A204.1 (cell line): ENCODE measurements around the gene FABP3.
"Not testable (repeated sequence)": the region's sequence is repeated elsewhere in the genome, so short reads cannot be mapped to it uniquely, and the experiment has no call there.

Experiments used
- FAIRE-seq: peaks from 2 replicates; lab custom pipeline; 2012; peaks lifted over from hg19 to GRCh38; lab: Jason Lieb, UNC

Gene FABP3

GRCh38 chr1:31398246-31398645 is 25.4 kb upstream of the FABP3 start:
- FAIRE-seq, result no peak

DNA sequence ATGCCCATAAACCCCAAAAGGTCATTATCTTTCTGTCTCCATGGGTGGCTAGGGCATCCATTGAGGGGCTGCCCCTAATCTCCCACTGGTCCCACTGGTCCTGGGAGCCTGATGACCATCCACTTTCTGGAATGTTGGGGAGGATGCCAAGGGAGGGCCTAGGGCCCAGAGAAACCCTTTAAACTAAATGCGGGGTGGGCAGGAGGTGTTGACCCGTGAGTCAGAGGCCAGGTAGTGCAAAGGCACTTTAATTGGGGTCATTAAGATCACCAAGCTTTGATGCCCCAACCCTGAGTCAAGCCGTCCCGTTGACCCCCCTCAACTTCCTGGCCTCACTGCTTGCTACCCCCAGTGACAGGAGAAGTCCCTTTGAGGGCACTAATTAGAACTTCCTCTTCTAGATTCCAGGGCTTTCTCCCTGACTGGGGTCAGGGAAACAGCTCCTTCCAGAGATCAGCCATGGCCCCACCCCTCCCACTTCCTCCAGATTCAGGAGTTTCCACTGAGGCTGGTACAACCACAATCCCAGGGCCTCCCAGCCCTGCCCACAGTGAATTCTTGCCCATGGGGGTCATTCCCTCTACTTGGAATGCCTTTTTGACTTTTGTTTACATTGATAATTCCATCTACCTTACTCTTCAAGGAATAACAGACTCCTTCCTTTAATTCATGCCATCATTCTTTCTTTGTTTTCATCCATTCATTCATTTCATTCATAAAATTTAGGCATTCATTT is 24.7 kb upstream of the FABP3 start:
- FAIRE-seq, result no peak

GRCh38 chr1:31396633-31397351 is 23.9 kb upstream of the FABP3 start:
- FAIRE-seq, result no peak

DNA sequence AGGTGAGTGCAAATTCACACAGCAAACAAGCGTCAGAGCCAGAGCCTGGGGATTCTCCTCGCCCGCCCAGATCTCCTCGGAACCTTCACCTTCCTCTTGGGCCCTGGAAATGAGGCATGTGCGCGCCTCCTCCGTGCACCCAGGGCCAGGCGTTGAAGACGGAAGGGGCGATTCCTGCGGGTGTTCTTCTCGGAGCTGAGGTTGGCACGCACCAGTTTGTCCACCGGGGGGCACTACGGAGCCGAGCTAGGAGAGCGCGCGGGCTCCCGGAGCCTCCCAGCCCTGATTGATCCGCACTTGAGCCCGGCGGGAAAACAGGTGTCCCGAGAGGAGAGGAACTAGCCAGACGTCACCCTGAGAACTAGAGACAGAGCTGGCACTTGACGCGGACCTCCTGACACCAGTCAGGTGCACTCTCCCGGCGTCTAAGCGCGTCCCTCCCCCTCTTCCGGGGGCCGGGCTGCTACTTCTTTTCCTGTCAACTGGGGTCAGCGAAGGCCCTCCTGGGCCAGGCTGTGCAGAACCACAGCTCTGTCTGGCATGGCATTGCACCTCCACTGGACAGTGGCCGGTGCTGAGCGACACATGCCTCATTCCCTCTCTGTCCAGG is 21.8 kb upstream of the FABP3 start:
- FAIRE-seq, result no peak

GRCh38 chr1:31393463-31393862 is 20.6 kb upstream of the FABP3 start:
- no peak for FAIRE-seq

GRCh38 chr1:31390071-31390470 is 17.2 kb upstream of the FABP3 start:
- no peak for FAIRE-seq

DNA sequence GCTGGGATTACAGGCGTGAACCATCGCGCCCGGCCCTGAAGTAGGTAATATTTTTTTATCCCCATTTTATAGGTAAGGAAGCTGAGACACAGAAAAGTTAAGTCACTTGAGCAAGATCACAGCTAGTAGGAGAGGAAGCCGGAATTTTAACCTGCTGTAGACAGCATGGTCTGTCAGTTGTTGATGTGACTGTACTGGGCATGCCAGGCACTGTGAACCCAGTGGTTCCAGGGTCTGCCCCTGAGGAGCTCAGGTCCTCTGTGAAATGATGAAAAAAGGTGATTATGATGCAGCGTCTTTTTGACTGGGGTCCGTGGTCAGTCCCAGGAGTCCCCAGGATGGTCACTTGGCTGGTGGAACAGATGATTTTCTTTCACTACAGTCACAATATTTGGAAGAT is 16.7 kb upstream of the FABP3 start:
- FAIRE-seq, result no peak

DNA sequence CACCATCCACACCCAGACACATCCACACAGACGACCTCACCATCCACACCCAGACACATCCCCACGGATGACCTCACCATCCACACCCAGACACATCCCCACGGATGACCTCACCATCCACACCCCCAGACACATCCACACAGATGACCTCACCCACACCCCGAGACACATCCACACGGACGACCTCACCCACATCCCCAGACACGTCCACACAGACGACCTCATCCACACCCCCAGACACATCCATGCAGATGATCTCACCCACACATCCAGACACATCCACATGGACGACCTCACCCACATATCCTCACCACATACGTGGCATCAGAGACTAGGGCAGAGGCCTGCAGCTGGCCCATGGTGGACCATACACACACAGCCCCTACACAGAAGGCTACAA is 14.7 kb upstream of the FABP3 start:
- no peak for FAIRE-seq

GRCh38 chr1:31386576-31387243 is 13.8 kb upstream of the FABP3 start:
- not testable (repeated sequence) for FAIRE-seq

- no peak for FAIRE-seq
Observed at GRCh38 chr1:31383967-31384366, 11.1 kb upstream of the FABP3 start.

DNA sequence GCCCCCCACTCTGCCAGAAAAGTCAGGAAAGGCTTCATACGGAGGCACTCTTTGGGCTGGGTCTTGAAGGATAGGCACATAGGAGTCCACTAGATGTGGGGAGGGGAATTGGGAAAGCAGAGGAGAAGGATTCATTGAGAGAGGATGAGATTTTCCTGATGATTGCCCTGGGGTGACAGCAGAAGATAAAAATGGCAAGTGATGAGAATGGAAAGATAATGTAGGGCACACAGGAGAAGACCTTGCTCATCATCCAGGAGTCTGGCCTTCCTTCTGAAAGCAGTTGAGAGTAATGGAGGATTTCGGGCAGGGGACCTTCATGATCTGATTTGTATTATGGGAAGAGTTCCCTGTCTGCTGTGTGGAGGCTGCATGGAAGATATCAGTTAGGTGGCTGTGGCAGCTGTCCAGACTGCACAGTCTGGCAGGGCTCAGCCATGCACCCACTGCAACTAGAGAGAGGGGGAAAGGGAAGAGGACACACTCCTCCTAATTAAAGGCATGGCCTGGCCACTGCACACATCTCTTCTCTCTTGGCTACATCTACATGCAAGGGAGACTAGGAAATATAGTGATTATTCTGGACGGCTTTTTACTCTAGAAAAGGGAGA is 9.6 kb upstream of the FABP3 start:
- FAIRE-seq, result no peak

- no peak for FAIRE-seq
Observed at GRCh38 chr1:31381394-31382294, 8.8 kb upstream of the FABP3 start.

DNA sequence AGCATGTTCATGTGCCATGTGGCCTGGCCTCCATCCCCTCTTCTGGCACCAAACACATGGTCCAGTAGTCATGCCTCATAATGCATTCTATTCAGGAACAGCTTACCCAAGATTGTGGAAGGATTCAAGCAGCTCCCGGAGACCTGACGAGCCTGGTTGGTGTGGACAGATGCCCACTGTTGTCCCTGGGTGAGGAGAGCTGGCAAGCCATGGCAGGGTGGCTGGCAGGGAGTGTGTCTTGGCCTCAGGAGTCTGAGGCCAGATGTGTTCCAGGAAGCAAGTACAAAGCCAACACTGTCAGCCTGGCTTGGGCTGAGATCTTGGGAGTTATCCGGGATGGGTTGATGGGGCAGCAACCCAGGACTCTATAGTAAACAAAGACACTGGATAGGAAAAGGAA is 7.3 kb upstream of the FABP3 start:
- FAIRE-seq, result no peak

- FAIRE-seq, result no peak
Observed at GRCh38 chr1:31378001-31378400, 5.1 kb upstream of the FABP3 start.

DNA sequence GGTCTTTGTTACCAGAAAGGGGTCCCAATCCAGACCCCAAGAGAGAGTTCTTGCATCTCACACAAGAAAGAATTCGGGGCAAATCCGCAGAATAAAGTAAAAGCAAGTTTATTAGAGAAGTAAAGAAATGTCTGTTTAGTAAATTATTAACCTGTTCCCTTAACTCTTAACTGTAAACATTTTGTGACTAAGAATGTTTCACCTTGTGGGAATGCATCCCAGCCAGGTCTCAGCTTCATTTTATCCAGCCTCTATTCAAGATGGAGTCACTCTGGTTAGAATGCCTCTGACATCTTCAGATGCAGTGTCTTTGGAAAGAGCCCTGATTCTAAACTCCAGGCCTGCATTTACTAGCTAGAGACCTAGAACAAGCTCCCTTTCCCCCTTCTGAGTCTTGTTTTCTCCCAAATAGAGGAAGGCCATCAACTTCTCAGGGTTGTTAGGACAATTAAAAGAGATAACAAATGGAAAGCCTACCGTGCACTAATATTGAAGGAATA is 4.5 kb upstream of the FABP3 start:
- FAIRE-seq, result no peak

GRCh38 chr1:31376375-31377134 is 3.7 kb upstream of the FABP3 start:
- no peak for FAIRE-seq

DNA sequence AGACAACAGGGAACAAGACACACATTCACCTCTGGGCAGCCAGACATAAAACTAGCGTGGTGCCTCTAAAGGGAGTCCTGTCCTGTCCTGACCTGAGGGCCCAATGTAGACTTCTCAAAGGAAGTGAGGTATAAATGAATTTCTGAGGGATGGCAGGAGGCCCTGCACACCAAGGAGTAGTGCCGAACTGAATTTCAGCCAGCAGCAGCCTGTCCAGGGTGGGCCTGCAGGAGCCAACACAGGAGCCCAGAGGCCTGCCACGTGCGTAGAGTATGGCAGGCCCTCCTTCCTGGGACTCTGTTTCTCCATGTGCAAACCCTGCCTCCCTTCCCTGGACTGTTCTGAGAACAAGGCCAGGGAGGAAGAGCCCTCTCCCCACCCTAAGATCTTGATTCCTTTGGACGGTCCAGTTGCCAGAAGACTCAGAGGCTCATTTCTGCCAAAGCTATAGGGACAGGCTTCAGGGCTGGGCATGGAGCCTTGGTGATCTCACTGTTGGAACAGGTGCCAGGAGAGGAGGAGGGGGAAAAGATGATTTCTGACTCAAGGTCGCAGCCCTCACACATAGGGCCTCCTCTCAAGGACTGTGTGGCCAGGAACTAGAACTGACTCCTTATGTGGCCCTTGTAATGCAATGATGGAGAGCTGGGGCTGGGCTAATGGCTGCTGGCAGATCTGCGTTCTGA is 1.8 kb upstream of the FABP3 start:
- FAIRE-seq, result no peak

GRCh38 chr1:31373897-31374486 is 1.1 kb upstream of the FABP3 start:
- FAIRE-seq, result no peak

DNA sequence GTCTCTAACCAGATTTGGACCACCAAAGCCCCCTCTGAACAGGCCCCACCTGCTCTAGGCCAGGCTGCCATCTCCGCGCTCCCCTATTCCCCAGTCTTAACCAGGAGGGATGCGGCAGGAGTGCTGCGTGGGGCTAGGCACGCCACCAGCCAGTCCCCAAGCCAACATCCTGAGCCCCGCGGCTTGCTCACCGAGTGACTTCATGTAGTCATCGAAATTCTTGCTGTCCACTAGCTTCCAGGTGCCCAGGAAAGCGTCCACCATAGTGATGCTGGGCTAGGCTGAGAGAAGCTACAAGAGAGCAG is 173 bp downstream of the FABP3 start:
- FAIRE-seq, result no peak

- no peak for FAIRE-seq
Observed at GRCh38 chr1:31372051-31372450, 825 bp downstream of the FABP3 start.
